Heart left ventricle (tissue), 16 donors: Measurements from ENCODE around the gene ARMC2. TPM values are rescaled to one million over a fixed set of nuclear protein-coding genes. Genes with fewer than 3 reads are reported as not detected.
A peak's percentile ranks its signal among the peaks of the same experiment; 100 is the strongest.

Experiments
- ATAC-seq, 4 donors: fragments of 200-7000 bp; cut with Tn5 transposase; one replicate each; pipeline ENCODE4 v1.9.1; 2020 to 2022; ENCODE audit warnings: moderate library complexity in 4 of 4, mild to moderate bottlenecking in 3 of 4, moderate number of reproducible peaks in 1 of 4
- DNase-seq, 5 donors: peaks; one replicate each; pipeline ENCODE4 v3.0.0-alpha.2; 2020
- H3K27ac ChIP-seq, 12 donors: fragments of 200-600 bp; sonication (generic) in 4 of 12; one replicate each; pipeline versions ENCODE4 v1.5.0 to v1.8.0; 2016 to 2022; ENCODE audit warnings: mild to moderate bottlenecking in 2 of 12
- H3K27me3 ChIP-seq, 9 donors: fragments of 200-600 bp; sonication (generic) in 2 of 9; one replicate each; pipeline versions ENCODE4 v1.5.1 to v1.8.0; 2016 to 2022; ENCODE audit warnings: mild to moderate bottlenecking in 3 of 9
- H3K36me3 ChIP-seq, 9 donors: fragments of 200-600 bp; sonication (generic) in 2 of 9; one replicate each; pipeline versions ENCODE4 v1.5.0 to v1.8.0; 2018 to 2022; ENCODE audit warnings: mild to moderate bottlenecking in 2 of 9
- H3K4me1 ChIP-seq, 12 donors: fragments of 200-600 bp; sonication (generic) in 4 of 12; one replicate each; pipeline versions ENCODE4 v1.5.0 to v1.8.0; 2016 to 2022; ENCODE audit warnings: mild to moderate bottlenecking in 3 of 12
- H3K4me3 ChIP-seq, 12 donors: fragments of 200-600 bp; sonication (generic) in 4 of 12; one replicate each; pipeline versions ENCODE4 v1.5.0 to v1.8.0; 2017 to 2022; ENCODE audit warnings: mild to moderate bottlenecking in 9 of 12, moderate library complexity in 4 of 12
- H3K9me3 ChIP-seq, 12 donors: fragments of 200-600 bp; sonication (generic) in 4 of 12; one replicate each; pipeline versions ENCODE4 v1.5.0 to v1.8.0; 2016 to 2022; ENCODE audit warnings: mild to moderate bottlenecking in 1 of 12
- POLR2A ChIP-seq, 2 donors: fragments of 450-650 bp; IDR thresholded peaks; one replicate each; pipeline ENCODE4 v1.6.1; 2017; ENCODE audit warnings: antibody characterized with exemption in 2 of 2, mild to moderate bottlenecking in 2 of 2, moderate library complexity in 2 of 2
- WGBS, 4 donors: extraction: QIAGEN DNeasy Blood & Tissue Kit in 2 of 4; methylation state at CpG; one replicate each; pipeline versions ENCODE4 v1.1.5 to v1.1.7; 2013 to 2018; 5-methylcytosine and 5-hydroxymethylcytosine counted together
- intact Hi-C, 10 donors: fragments of 100-400 bp; cut with DNase I; formaldehyde crosslinking; loops; one replicate each; pipeline versions ENCODE4 v1.11.1 to v1.14.2; 2022
- polyA plus RNA-seq, 2 donors: library from polyadenylated mRNA; stranded (reverse); fragments of 200-250 nt; gene quantifications; one replicate each; pipeline ENCODE4 v1.2.3, GENCODE V29; 2013
- total RNA-seq, 9 donors: library from RNA; depleted of rRNA in 2 of 9; stranded (reverse); fragments of >200 nt in 2 of 9; fragmentation: NEBNext Ultra II Directional in 3 of 9; extraction: Animal tissue kit (Norgen Biotek cat#: 25700) in 3 of 9; gene quantifications; one replicate each; pipeline versions ENCODE4 v1.1.0 to v1.2.4, GENCODE V29; 2016 to 2023
- TF ChIP-seq, protein P1 (sequence below), 12 donors: fragments of 200-600 bp; sonication (generic) in 4 of 12; IDR thresholded peaks; one replicate each; pipeline versions ENCODE4 v1.5.0 to v1.8.0; 2018 to 2022; ENCODE audit warnings: antibody characterized with exemption in 12 of 12, mild to moderate bottlenecking in 5 of 12
- donor health status: ischemic (EF 13 %, LVEDD 7.1; RV severe dilation, severe dysfunction).
- donor health status: healthy with polysubstance abuse.
- donor health status: DM: no; HTN: yes; CAD: no.
- donor health status: DM: no; HTN: no; CAD: no.
- donor health status: ischemic (EF 25% LVEDD 6.9; RV normal size, moderate dysfunction).
- donor health status: ischemic (EF 25% LVEDD 5.7; RV mildly dilated, moderate dysfunction).
- donor health status: healthy.
- donor health status: DM: yes; HTN: yes; CAD: no.
- donor health status: ischemic (EF 35%, LVEDD 5.7; RV mildly dilated, moderate dysfunction).
- donor health status: nonischemic (EF 11% LVEDD 7.7; RV severe dilation, severe dysfunction).
- donor health status: DM: yes; HTN: yes; CAD: no.
- donor health status: PGD.
- donor health status: ischemic (EF 29% LVEDD 5.4; RV normal size, mild dysfunction).
- donor health status: nonischemic (EF 23%, LVEDD 6.1; RV moderate dilation, normal function).

Gene ARMC2
- total and polyA plus RNA-seq, 11 donors: 3.1 to 18.0 (median 9.2) TPM

DNA sequence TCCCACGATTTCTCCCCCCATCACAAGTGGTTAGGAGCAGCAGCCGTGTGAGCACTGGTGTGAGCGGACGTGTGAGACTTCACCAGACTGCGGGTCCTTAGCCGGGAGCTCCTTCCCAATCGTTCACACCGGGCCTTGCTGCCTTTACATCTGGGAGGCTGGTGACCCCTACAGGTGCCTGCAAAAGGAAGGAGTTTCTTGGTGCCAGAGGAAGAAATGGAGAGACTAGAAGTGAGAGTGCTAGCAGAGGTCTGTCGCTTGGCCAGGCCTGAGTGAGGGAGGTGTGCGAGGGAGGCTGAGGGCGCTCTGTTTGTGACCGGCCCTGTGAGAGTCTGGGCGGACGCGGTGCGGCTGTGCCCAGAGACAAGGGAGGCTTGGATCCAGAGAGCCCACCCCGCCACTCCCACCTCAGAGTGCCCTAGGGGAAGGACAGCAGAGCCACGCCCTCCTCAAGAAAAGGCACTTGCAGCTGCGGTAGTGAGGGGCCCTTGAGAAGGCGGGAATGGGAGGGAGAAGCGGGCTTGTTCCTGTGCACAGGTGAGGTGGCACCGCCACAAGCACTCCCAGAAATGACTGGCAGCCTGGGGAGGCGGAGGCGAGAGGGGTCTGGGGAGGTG is 10.0 kb upstream of the ARMC2 start:
- peak overlapping the region in 1 of 12 donors; percentile 32 for H3K27ac ChIP-seq

GRCh38 chr6:108839083-108839642 is 9.1 kb upstream of the ARMC2 start:
- no peak overlapping the region for H3K4me3 ChIP-seq
- H3K27me3 ChIP-seq: no peaks in the 10 kb centered on the region
- 63 to 67% (median 66%) methylated on average over 7 to 9 of the region's 9 CpGs for WGBS, 4 donors
- no peak for DNase-seq
- H3K27ac ChIP-seq: no peak overlapping the region
- TF ChIP-seq, protein P1, sequence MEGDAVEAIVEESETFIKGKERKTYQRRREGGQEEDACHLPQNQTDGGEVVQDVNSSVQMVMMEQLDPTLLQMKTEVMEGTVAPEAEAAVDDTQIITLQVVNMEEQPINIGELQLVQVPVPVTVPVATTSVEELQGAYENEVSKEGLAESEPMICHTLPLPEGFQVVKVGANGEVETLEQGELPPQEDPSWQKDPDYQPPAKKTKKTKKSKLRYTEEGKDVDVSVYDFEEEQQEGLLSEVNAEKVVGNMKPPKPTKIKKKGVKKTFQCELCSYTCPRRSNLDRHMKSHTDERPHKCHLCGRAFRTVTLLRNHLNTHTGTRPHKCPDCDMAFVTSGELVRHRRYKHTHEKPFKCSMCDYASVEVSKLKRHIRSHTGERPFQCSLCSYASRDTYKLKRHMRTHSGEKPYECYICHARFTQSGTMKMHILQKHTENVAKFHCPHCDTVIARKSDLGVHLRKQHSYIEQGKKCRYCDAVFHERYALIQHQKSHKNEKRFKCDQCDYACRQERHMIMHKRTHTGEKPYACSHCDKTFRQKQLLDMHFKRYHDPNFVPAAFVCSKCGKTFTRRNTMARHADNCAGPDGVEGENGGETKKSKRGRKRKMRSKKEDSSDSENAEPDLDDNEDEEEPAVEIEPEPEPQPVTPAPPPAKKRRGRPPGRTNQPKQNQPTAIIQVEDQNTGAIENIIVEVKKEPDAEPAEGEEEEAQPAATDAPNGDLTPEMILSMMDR (IDR thresholded peaks at IDR 0.05): no peak
- no peak for TF ChIP-seq POLR2A (IDR thresholded peaks at IDR 0.05)
- intact Hi-C loops: loop anchor here (5.0 to 10.0 kb wide), 11 partner anchors 38 to 297 kb away; partner anchors contain the start of gene FOXO3 (in 1 of the 10)
- H3K36me3 ChIP-seq: no peaks in the 10 kb centered on the region
- H3K4me1 ChIP-seq: peaks cover 0 to 52% (median 0%) of the 10 kb centered on the region in 12 donors
- no peak for ATAC-seq
- H3K9me3 ChIP-seq: no peaks in the 10 kb centered on the region

More for the DNA sequence above, 10.0 kb upstream of the ARMC2 start:
- no peak for TF ChIP-seq POLR2A (IDR thresholded peaks at IDR 0.05)
- TF ChIP-seq, protein P1 (IDR thresholded peaks at IDR 0.05): no peak
- H3K4me1 ChIP-seq: peaks cover 0 to 52% (median 0%) of the 10 kb centered on the region in 12 donors
- 69 to 74% (median 73%) methylated on average over 23 to 24 of the region's 24 CpGs for WGBS, 4 donors
- intact Hi-C loops: loop anchor here (5.0 to 10.0 kb wide), 11 partner anchors 39 to 296 kb away; partner anchors contain the start of gene FOXO3 (in 1 of the 10)
- H3K36me3 ChIP-seq: no peaks in the 10 kb centered on the region
- no peak overlapping the region for H3K4me3 ChIP-seq
- DNase-seq (no peak), ATAC-seq (no peak)
- no peaks in the 10 kb centered on the region for H3K27me3 ChIP-seq
- H3K9me3 ChIP-seq: no peaks in the 10 kb centered on the region

DNA sequence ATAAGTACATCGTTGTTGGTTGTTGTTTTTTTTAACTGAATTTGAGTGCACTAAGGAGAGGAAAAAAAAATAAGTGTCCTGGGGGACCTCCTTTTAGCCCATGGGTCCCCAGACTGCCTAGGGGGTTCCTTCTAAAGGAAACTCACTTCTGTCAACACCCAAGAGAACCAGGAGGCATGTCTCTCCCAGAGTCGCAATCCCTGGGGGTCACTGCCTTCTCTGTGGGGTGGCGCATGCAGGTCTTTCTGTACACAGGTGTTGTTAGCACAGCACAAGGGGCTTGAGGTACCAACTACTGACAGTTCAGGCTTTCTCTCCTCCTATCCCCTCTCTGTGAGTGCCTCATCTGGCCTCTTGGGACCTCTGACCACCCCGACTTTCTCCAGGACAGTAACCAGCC is 7.3 kb upstream of the ARMC2 start:
- DNase-seq: no peak
- 83 to 93% (median 85%) methylated on average over 4 of the region's 4 CpGs for WGBS, 4 donors
- H3K4me3 ChIP-seq: no peak overlapping the region
- no peak for ATAC-seq
- TF ChIP-seq, protein P1 (IDR thresholded peaks at IDR 0.05): no peak
- TF ChIP-seq POLR2A (IDR thresholded peaks at IDR 0.05): no peak
- intact Hi-C loops: loop anchor here in 2 of 10 donors (10.0 kb wide), 1 partner anchor 234 kb away; no protein-coding TSS in a partner anchor
- H3K9me3 ChIP-seq: no peaks in the 10 kb centered on the region
- H3K27ac ChIP-seq: peak overlapping the region in 6 of 12 donors; percentile 29 to 91 (median 50)
- H3K36me3 ChIP-seq: no peaks in the 10 kb centered on the region
- H3K27me3 ChIP-seq: no peaks in the 10 kb centered on the region
- peaks cover 0 to 50% (median 0%) of the 10 kb centered on the region in 12 donors for H3K4me1 ChIP-seq

DNA sequence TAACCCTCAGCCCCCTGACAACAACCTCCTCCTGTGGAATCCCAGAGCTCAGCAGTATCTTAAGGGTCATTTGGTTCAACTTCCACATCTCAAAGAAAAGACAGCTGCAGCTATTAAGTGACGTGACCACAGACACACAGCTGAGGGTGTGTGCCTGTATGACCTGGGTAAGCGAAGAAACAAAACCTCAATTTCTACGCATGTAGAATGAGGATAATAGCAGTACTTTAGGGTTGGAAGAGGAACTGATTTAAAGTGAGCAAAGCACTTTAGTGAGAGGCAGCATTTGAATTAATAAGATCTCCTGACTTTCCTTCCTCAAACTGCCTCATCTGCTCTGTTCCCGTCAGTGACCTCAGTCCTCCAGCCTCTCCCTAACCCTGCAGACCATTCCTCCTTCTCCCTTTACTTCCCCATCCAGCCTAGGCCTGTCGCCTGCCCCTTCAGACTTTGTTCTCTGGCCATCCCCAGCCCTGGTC is 6.8 kb upstream of the ARMC2 start:
- Histone ChIP-seq H3K4me1 (peaks cover 0 to 54% (median 0%) of the 10 kb centered on the region in 12 donors), H3K36me3 (no peaks in the 10 kb centered on the region), H3K9me3 (no peaks in the 10 kb centered on the region), H3K27me3 (no peaks in the 10 kb centered on the region), H3K4me3 (no peak overlapping the region), H3K27ac (peak overlapping the region in 4 of 12 donors; percentile 41 to 91 (median 56))
- intact Hi-C loops: loop anchor here in 2 of 10 donors (10.0 kb wide), 1 partner anchor 233 kb away; no protein-coding TSS in a partner anchor
- peak; percentile 72 to 85 (median 76) for ATAC-seq
- TF ChIP-seq, protein P1 (IDR thresholded peaks at IDR 0.05): no peak
- no peak for TF ChIP-seq POLR2A (IDR thresholded peaks at IDR 0.05)
- peak in 2 of 5 donors; percentile 46 to 61 for DNase-seq
- 85 to 94% (median 89%) methylated on average over 5 of the region's 5 CpGs for WGBS, 4 donors
